Measurements from ENCODE around the gene ENOX1.

GRCh38 chr13:43684963-43685725, 101.6 kb downstream of the ENOX1 start:
- TF ChIP-seq, protein P1, sequence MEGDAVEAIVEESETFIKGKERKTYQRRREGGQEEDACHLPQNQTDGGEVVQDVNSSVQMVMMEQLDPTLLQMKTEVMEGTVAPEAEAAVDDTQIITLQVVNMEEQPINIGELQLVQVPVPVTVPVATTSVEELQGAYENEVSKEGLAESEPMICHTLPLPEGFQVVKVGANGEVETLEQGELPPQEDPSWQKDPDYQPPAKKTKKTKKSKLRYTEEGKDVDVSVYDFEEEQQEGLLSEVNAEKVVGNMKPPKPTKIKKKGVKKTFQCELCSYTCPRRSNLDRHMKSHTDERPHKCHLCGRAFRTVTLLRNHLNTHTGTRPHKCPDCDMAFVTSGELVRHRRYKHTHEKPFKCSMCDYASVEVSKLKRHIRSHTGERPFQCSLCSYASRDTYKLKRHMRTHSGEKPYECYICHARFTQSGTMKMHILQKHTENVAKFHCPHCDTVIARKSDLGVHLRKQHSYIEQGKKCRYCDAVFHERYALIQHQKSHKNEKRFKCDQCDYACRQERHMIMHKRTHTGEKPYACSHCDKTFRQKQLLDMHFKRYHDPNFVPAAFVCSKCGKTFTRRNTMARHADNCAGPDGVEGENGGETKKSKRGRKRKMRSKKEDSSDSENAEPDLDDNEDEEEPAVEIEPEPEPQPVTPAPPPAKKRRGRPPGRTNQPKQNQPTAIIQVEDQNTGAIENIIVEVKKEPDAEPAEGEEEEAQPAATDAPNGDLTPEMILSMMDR (IDR thresholded peaks at IDR 0.05) = no peak
- no peak for TF ChIP-seq EZH2 (IDR thresholded peaks at IDR 0.05)
